8988T (cell line): Measurements from ENCODE around the gene ANKMY1.
A peak's percentile ranks its signal among the peaks of the same experiment; 100 is the strongest.

Experiments used
- DNase-seq: peaks from one replicate; pipeline ENCODE4 v3.0.0; 2011

The ANKMY1 gene

DNA sequence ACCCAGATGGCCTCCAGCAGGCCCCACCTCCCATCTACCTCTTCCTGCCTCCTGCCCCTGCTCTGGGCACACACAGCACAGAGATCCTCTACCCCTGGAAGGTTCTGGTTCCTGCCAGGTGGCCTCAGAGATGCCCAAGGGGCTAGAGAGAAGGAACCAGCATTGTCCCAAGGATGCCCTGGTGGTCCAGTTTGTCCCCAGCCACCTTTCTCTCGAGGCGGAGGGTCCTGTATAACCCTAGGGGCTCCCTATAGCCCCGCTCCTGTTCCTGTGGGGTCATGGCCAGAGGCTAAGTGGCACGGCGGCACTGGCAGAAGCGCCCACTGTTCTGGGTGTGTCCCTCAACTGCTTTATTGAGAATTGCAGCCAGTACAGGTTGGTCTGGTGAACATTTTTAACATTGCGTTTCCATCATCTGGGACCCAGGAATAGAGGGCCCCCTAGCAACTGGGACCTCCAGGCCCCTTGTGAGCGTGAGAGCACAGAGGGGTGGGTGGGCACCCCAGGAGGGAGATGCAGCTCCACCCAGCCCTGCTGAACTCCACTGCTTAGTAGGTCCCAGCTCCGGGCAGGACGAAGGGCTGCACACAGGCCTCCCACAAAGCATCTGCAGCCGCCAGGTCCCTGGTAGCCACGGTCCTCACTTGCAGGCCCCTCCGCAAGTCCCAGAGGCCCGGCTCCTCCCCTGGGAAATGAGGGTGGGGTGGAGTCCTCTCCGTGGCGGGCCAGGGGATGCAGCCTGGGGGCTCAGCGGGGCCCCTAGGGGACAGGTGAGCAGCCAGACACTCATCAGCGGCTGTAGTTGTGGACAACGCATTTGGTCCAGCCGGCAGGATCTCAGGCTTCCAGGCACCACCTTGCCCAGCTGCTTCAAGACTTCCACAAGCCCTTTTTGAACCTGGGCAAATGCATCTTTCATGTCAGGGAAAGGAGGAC lies 89.2 kb downstream of the ANKMY1 start:
- DNase-seq = peak; percentile 23

- DNase-seq = peak; percentile 31
Observed at GRCh38 chr2:240467659-240468302, 90.0 kb downstream of the ANKMY1 start.

- DNase-seq = no peak
Observed at GRCh38 chr2:240467149-240467642, 90.6 kb downstream of the ANKMY1 start.

DNA sequence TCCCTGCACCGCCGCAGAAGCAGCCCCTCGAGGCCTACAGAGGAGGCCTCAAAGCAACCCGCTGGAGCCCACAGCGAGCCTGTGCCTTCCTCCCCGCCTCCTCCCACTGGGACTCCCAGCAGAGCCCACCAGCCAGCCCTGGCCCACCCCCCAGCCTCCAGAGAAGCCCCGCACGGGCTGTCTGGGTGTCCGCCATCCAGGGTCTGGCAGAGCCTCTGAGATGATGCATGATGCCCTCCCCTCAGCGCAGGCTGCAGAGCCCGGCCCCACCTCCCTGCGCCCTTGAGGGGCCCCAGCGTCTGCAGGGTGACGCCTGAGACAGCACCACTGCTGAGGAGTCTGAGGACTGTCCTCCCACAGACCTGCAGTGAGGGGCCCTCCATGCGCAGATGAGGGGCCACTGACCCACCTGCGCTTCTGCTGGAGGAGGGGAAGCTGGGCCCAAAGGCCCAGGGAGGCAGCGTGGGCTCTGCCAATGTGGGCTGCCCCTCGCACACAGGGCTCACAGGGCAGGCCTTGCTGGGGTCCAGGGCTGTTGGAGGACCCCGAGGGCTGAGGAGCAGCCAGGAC lies 91.1 kb downstream of the ANKMY1 start:
- DNase-seq = no peak

- DNase-seq = no peak
Observed at GRCh38 chr2:240465765-240466578, 91.8 kb downstream of the ANKMY1 start.

- no peak for DNase-seq
Observed at GRCh38 chr2:240465268-240465764, 92.5 kb downstream of the ANKMY1 start.

DNA sequence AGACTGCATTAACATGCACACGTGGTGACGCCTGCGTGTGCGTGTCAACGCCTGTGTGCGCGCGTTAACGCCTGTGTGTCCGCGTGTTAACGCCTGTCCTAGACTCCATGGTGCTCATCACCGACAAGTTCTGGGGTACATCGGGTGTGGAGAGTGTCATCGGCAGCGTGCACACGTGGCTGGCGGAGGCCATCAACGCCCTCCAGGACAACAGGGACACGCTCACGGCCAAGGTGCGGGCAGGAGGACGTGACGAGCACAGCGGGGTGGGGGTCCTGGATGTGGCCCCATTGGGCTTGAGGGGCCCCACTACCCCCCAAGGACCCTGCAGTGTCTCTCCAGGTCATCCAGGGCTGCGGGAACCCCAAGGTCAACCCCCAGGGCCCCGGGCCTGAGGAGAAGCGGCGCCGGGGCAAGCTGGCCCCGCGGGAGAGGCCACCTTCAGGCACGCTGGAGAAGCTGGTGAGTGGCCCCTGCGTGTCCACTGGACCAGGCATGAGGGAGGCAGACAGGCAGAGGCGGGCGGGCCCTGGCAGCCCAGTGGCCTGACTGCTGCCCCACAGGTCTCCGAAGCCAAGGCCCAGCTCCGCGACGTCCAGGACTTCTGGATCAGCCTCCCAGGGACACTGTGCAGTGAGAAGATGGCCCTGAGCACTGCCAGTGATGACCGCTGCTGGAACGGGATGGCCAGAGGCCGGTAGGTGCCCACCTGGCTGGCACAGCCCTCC lies 93.1 kb downstream of the ANKMY1 start:
- no peak for DNase-seq

GRCh38 chr2:240463866-240464481 lies 93.8 kb downstream of the ANKMY1 start:
- no peak for DNase-seq

- DNase-seq = peak; percentile 17
Observed at GRCh38 chr2:240463274-240463865, 94.4 kb downstream of the ANKMY1 start.

DNA sequence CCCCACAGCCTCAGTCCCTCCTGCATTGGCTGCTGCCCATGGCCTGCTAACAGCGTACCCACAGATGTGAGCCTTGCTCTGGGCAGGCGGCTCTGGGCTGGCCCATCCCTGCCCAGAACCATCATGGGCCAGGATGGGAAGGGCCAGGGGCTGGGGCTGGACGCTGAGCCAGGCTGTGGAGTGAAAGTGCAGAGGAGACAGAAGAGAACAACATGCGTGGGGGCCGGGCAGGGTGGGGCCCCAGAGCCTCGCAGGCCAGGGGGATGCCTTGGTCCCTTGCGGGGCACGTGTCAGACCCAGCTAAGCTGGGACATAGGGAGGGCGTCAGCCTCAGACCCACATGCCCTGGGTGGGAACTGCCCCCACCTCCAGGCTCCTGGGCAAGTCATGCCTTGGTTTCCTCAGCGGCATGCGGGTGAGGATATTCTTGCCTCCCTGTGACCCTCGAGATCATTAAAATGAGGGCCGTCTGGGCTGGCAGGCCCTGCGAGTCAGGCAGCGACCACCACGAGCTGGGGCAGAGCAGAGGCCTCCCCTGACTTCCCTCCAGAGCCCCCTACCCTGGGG lies 95.0 kb downstream of the ANKMY1 start:
- peak; percentile 27 for DNase-seq

DNA sequence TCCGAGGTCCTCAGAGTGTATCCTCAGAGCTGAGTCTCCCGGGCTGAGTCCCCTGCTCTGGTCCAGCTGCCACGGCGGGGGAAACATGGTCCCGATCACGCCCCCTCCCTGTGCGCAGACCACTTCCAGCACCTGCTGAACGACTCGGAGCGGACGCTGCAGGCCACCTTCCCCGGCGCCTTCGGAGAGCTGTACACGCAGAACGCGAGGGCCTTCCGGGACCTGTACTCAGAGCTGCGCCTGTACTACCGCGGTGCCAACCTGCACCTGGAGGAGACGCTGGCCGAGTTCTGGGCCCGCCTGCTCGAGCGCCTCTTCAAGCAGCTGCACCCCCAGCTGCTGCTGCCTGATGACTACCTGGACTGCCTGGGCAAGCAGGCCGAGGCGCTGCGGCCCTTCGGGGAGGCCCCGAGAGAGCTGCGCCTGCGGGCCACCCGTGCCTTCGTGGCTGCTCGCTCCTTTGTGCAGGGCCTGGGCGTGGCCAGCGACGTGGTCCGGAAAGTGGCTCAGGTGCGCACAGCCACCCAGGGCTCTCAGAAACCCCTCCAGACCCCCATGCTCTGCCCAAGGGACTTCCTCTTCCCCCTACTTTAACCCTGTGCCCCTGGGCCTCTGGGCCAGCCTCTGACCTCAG lies 95.6 kb downstream of the ANKMY1 start:
- peak; percentile 21 for DNase-seq

DNA sequence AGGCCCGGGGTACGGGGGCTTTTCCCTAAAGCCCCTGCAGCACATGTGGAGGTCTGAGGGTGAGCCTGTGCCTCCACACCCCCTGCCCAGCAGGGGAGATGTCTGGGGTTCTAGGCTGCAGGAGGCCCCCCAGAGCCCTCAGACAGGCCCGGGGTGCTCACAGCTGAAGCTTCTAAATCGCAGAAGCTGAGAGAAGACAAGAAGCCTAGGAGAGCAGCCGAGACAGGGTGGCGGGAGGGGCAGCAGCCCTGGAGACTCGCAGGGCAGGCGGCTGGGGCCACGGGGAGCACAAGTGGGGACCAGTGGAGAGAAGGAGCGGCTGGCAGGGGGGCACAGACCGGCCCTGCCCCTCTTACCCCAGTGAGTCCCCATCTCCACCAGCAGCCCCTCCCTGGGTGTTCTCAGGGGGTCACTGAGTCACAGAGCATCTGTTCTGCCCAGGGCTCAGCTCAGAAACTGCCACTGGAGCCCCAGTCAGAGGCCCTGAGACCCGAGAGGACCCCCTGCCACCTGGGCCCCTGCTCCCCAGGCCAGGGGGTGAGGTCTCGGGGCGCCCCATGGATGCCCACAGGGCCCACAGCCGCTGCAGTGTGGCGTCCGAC lies 96.2 kb downstream of the ANKMY1 start:
- no peak for DNase-seq

DNA sequence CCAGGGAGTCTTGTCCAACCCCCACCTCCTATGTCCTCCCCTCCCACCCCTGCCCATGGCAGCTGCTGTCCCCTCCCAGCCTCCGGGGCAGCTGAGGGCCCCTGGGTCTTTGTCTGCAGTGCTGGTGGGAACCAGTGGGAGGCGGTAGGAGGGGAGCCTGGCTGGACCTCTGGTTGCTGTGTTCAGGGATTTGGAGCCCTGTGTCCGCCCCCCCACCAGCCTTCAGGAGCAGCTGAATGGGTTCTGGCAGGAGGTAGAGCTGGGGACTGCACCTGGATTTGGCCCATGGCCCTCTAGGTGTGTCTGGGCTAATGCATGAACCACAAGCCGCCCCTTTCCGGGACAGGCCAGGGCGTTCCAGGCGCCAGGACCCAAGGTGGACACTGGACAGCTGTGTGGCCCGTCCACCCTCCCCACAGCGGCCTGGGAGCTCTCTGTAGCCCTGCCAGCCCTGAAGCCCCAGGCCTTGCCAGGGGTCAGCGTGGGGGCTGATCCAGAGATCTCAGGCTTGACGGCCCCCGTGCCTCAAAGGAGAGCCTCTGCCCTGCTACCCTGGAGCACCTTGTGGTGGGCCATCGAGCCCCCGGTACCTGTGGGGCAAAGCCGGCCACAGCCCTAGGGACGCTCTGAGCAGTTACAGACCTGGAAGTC lies 96.9 kb downstream of the ANKMY1 start:
- DNase-seq = peak; percentile 73

DNA sequence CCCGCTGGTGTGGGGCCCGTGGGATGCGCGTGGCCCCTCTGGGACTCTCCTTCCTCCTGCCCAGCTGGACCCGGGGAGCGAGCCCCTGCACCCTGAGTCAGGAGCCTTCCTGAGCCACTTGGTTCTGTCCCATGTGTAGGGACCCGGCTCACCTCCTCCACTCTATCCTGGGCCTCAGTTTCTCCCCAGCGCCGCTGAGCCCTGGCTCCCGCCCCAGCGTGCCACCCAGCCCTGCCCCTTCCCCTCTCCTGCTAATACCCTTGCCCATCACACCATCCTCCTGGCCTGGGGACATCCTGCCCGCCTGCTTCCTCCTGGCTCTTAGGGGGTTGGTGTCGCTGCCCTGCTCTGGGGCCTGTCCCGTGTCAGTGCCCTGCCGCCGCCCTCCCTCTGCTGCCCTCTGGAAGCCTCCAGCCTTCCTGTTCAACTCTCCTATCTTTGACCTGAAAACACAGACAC lies 97.5 kb downstream of the ANKMY1 start:
- DNase-seq = no peak

GRCh38 chr2:240459401-240460252 lies 98.2 kb downstream of the ANKMY1 start:
- no peak for DNase-seq

DNA sequence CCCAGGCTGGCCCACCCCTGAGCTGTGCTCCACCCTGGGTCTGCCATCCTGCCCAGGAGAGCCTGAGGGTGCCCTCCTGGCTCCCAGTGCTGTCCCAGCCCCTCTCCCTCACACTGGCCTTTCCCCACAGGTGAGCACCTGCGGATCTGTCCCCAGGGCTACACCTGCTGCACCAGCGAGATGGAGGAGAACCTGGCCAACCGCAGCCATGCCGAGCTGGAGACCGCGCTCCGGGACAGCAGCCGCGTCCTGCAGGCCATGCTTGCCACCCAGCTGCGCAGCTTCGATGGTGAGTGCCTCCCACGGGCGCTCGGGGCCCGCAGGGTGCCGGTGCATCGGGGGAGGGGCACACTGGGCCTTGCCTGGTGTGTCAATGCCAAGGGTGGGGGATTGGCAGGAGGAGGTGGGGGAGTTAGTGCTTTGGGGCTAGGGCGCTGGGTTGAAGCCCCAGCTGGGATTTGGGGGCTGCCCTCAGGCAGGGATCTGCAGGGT lies 98.8 kb downstream of the ANKMY1 start:
- DNase-seq = no peak

DNA sequence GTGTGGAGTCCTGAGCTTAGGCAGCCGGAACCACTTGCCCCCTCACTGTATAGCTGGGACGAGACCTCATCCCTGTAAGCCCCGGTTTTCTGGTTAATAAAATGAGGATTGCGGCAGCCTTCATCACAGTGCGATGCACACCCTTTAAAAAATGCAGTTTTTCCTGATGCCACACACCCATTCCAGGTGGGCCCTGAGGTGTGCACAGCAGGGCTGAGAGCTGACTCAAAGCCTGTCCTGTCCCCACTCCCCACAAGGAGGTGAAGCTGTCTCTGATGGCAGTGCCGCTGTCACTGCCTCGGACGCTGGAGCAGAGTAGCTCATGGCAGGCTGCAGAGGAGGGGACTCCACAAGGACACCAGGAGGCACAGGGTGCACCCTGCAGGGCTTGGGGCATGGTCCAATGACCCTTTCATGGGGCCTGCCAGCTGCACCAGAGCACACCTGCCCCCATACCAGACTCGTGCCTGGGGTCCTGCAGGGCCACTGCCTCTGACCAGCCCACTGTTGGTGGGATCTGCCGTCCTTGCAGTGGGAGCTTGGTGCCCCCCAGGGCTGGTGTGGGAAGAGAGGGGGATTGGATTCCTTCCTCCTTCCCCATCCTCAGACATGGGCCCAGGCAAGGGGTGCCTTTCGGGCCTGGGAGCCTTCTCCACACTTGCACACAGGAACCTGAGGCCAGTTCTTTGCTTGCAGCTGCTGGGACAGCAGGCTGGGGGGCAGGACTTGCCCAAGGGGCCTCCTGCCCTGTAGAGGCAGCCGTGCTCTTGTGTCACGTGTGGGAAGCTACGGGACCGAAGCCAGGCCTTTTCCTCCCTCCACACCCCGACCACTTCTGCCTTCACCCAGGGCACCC lies 99.5 kb downstream of the ANKMY1 start:
- DNase-seq = no peak
